ENCODE data around the gene MYBPC3. TPM values are rescaled to one million over a fixed set of nuclear protein-coding genes. Genes with fewer than 3 reads are reported as not detected.
A peak's percentile ranks its signal among the peaks of the same experiment; 100 is the strongest.

Gene MYBPC3
- total and polyA plus RNA-seq, 2 donors from 2014 or later: 0.19 to 0.52 TPM

- H3K4me1 ChIP-seq (ENCODE audit: control insufficient read depth in 2 of 3, insufficient read depth in 2 of 3, low read depth in 1 of 3, low read length in 3 of 3): peaks cover 0 to 3% (median 0%) of the 10 kb centered on the region in 3 donors
- FAIRE-seq: no peak
- peak overlapping the region in 1 of 2 donors; percentile 11 for H3K27ac ChIP-seq (ENCODE audit: low read depth in 2 of 2, low read length in 2 of 2)
These were observed 38.6 kb upstream of the MYBPC3 start for GRCh38 chr11:47391077-47391583.

GRCh38 chr11:47390422-47390760 lies 37.9 kb upstream of the MYBPC3 start:
- DNase-seq (peak in 1 of 5 donors; percentile 29), FAIRE-seq (no peak)
- Histone ChIP-seq H3K9ac (ENCODE audit: low read length in 3 of 3) (no peak overlapping the region), H3K4me3 (ENCODE audit: low read length in 3 of 3) (no peak overlapping the region), H3K27ac (ENCODE audit: low read depth in 2 of 2, low read length in 2 of 2) (no peak overlapping the region), H3K36me3 (ENCODE audit: control insufficient read depth in 2 of 3, insufficient read depth in 3 of 3, low read length in 3 of 3) (no peaks in the 10 kb centered on the region), H3K4me1 (ENCODE audit: control insufficient read depth in 2 of 3, insufficient read depth in 2 of 3, low read depth in 1 of 3, low read length in 3 of 3) (peaks cover 0 to 3% (median 0%) of the 10 kb centered on the region in 3 donors), H3K27me3 (ENCODE audit: control insufficient read depth, insufficient read depth, low read length) (no peaks in the 10 kb centered on the region), H3K9me3 (ENCODE audit: control insufficient read depth in 2 of 3, insufficient read depth in 1 of 3, low read length in 3 of 3) (no peaks in the 10 kb centered on the region)
- intact Hi-C loops (cut with DNase I): no loop called here
- TF ChIP-seq CTCF (IDR thresholded peaks at IDR 0.05; ENCODE audit: borderline replicate concordance, extremely low read depth, insufficient read depth): no peak

More at GRCh38 chr11:47391077-47391583, 38.6 kb upstream of the MYBPC3 start:
- no peaks in the 10 kb centered on the region for H3K9me3 ChIP-seq (ENCODE audit: control insufficient read depth in 2 of 3, insufficient read depth in 1 of 3, low read length in 3 of 3)
- no peaks in the 10 kb centered on the region for H3K36me3 ChIP-seq (ENCODE audit: control insufficient read depth in 2 of 3, insufficient read depth in 3 of 3, low read length in 3 of 3)
- intact Hi-C loops (cut with DNase I): no loop called here
- H3K9ac ChIP-seq (ENCODE audit: low read length in 3 of 3): no peak overlapping the region
- DNase-seq: peak in 2 of 5 donors; percentile 14 to 74
- TF ChIP-seq CTCF (IDR thresholded peaks at IDR 0.05; ENCODE audit: borderline replicate concordance, extremely low read depth, insufficient read depth): no peak
- no peak overlapping the region for H3K4me3 ChIP-seq (ENCODE audit: low read length in 3 of 3)
- no peaks in the 10 kb centered on the region for H3K27me3 ChIP-seq (ENCODE audit: control insufficient read depth, insufficient read depth, low read length)

GRCh38 chr11:47389577-47390421 lies 37.3 kb upstream of the MYBPC3 start:
- Histone ChIP-seq H3K27ac (ENCODE audit: low read depth in 2 of 2, low read length in 2 of 2) (no peak overlapping the region), H3K27me3 (ENCODE audit: control insufficient read depth, insufficient read depth, low read length) (no peaks in the 10 kb centered on the region), H3K36me3 (ENCODE audit: control insufficient read depth in 2 of 3, insufficient read depth in 3 of 3, low read length in 3 of 3) (no peaks in the 10 kb centered on the region), H3K9ac (ENCODE audit: low read length in 3 of 3) (no peak overlapping the region), H3K9me3 (ENCODE audit: control insufficient read depth in 2 of 3, insufficient read depth in 1 of 3, low read length in 3 of 3) (no peaks in the 10 kb centered on the region), H3K4me1 (ENCODE audit: control insufficient read depth in 2 of 3, insufficient read depth in 2 of 3, low read depth in 1 of 3, low read length in 3 of 3) (peaks cover 0 to 3% (median 0%) of the 10 kb centered on the region in 3 donors), H3K4me3 (ENCODE audit: low read length in 3 of 3) (no peak overlapping the region)
- FAIRE-seq: no peak
- DNase-seq: no peak
- no peak for TF ChIP-seq CTCF (IDR thresholded peaks at IDR 0.05; ENCODE audit: borderline replicate concordance, extremely low read depth, insufficient read depth)
- intact Hi-C loops (cut with DNase I): no loop called here
